ENCODE results near the gene HAND2.

Gene HAND2

DNA sequence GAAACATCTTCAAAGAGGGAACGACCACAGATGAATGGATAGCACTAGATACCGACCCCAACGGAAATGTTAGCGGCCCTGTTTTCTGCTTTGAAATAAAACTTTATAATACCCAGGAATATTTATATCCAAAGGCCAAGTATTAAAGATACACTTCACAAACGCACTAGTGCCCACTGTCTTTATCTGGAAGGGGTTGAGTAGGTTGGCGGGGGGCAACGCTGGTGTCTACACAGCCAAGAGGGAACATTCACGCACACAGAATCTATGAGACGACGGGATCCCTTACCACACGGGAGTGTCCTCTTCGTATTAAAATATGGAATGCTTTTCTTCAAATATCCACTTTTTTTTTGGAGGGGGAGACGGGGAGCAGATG is 3.3 kb downstream of the HAND2 start:
- H3K4me3 ChIP-seq (ENCODE audit: low read depth, low read length), result no peak overlapping the region
- DNase-seq (ENCODE audit: low read depth), result no peak
- in situ Hi-C loops (cut with HindIII; ENCODE audit: low sequenced_read_pairs), result no loop called here
- TF ChIP-seq, protein P1, sequence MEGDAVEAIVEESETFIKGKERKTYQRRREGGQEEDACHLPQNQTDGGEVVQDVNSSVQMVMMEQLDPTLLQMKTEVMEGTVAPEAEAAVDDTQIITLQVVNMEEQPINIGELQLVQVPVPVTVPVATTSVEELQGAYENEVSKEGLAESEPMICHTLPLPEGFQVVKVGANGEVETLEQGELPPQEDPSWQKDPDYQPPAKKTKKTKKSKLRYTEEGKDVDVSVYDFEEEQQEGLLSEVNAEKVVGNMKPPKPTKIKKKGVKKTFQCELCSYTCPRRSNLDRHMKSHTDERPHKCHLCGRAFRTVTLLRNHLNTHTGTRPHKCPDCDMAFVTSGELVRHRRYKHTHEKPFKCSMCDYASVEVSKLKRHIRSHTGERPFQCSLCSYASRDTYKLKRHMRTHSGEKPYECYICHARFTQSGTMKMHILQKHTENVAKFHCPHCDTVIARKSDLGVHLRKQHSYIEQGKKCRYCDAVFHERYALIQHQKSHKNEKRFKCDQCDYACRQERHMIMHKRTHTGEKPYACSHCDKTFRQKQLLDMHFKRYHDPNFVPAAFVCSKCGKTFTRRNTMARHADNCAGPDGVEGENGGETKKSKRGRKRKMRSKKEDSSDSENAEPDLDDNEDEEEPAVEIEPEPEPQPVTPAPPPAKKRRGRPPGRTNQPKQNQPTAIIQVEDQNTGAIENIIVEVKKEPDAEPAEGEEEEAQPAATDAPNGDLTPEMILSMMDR (IDR thresholded peaks at IDR 0.05; ENCODE audit: low read depth, low read length, missing control alignments), result no peak

DNA sequence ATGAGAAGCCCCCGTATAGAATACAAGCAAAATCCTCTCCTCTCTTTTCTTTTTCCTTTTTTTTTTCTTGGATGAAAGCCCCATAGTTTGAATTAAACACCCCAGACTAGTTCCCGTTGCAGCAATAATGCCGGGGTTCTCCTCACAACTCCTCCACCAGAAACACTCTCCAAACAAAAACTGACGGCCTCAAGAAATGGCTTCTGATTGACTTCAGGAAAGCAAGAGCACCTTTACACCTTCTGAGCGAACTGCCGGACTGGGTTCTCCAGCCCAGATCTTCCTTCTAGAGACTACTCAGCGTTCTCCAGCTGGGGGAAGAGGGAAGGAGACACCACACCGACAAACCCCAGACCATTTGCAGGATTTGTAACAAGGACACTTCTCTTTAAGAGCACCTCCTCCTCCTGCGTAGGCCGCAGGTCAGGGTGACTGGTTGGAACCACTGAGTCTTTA is 4.0 kb downstream of the HAND2 start:
- TF ChIP-seq, protein P1 (IDR thresholded peaks at IDR 0.05; ENCODE audit: low read depth, low read length, missing control alignments), result no peak
- H3K4me3 ChIP-seq (ENCODE audit: low read depth, low read length), result no peak overlapping the region
- in situ Hi-C loops (cut with HindIII; ENCODE audit: low sequenced_read_pairs), result no loop called here

DNA sequence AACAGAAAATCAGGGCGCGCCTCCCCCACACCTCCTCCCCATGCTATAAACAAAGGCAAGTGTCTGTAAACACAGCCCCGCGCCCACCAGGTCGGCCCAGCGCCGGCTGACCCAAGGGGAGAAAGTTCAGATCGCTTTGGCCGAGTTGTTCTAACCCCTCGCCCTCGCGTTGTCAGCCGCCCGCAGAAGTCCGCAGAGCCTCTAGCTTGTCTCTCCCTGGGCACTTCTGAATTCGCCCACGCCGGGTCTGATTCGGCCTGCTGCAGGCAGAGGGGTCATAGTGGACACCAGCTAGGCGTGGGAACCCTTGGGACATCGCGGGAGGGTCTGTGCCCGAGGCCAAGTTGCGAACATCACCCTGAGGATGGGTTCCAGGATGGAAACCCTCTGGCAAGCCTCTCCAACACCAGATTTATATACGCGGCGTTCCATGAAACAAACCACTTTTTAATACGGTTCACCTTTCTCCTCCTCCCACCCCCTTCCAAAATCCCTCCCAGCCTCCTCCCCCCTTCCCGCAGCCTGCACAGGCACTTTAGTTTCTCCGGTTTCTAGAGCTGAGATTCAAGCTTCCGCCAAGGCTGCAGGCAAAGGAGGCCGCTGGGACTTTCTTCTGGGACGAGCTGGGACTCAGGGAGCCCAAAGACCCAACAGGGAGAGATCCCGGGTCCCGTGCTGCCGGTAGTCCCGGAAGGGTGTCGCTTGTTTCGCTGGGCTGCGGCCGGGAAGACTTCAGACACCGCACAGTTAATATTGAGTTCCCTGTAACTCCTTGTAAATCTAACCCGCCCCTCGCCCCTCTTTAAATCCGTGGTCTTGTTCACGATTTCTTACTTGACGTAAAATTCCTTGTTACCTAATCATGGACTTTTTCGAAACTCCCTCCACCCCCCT is 4.7 kb downstream of the HAND2 start:
- no peak for DNase-seq (ENCODE audit: low read depth)
- in situ Hi-C loops (cut with HindIII; ENCODE audit: low sequenced_read_pairs), result no loop called here

More for the DNA sequence above, 4.0 kb downstream of the HAND2 start:
- DNase-seq (ENCODE audit: low read depth), result no peak

DNA sequence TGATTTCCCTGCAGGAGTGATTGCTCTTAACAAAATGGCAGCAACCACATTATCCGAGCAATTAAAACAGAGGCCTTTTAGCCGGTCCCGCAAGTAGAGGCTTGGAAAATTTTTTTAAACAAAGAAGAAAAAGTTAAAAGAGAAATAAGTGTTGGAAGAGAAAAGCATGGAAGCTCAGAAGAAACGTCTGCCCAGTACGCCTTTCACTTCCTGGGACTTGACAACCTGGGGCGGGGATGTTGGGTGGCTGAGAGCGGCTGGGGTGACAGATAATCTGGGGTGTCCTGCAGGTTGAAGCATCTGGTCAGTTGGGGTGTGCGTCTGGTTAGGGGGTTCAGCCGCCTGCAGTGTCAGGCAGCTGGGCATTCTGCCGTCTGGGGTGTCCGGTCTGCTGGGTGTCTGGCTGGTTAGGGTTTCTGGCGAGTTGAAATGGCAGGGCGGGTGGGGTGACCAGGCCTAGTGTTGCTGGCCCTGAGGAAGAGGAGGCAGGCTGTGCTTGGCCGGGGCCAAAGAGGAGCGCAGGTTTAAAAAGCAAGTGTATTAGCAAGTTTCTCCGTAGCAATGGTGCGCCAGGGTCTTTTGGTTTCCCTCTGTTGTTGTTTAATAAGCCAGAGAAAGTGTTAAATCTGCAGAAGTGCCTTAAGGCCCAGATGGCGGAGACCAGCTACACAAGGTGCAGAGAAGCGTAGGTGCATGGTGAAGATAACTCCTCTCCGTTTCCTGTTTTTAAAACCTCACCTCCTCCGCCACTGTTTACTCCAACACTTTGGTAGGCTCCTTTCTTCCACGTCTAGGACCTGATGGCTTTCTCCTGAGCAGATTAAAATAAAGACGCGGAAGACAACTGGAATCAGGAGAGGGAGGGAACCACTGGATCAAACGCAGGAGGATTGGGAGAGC is 5.6 kb downstream of the HAND2 start:
- H3K4me3 ChIP-seq (ENCODE audit: low read depth, low read length), result no peak overlapping the region
- DNase-seq (ENCODE audit: low read depth), result no peak
- in situ Hi-C loops (cut with HindIII; ENCODE audit: low sequenced_read_pairs), result no loop called here
- TF ChIP-seq, protein P1 (IDR thresholded peaks at IDR 0.05; ENCODE audit: low read depth, low read length, missing control alignments), result no peak

More for the DNA sequence above, 4.7 kb downstream of the HAND2 start:
- TF ChIP-seq, protein P1 (IDR thresholded peaks at IDR 0.05; ENCODE audit: low read depth, low read length, missing control alignments), result no peak
- no peak overlapping the region for H3K4me3 ChIP-seq (ENCODE audit: low read depth, low read length)

DNA sequence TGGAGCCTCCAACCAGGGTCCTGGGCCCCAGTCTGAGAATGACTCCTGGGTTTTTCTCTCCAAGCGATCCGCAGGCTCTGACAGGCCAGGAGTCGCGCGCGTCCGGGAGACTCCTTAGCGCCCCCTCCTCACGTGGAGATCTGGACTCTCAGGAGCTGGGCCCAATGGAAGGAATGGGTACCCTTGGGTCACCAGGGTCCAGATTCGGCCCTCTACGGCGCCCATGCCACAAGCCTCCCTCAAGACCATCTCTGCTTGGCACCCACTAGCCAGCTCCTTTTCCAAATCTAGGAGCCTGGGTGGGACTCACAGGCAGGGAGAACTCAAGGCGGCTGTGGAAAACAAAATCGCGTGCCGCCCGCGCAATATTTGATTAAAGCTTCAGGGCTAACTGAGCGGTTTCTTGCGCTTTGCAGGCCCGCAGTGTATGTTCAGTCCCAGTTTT is 7.1 kb downstream of the HAND2 start:
- peak overlapping the region; percentile 44 for H3K4me3 ChIP-seq (ENCODE audit: low read depth, low read length)

More for the DNA sequence above, 7.1 kb downstream of the HAND2 start:
- TF ChIP-seq, protein P1 (IDR thresholded peaks at IDR 0.05; ENCODE audit: low read depth, low read length, missing control alignments), result no peak
- in situ Hi-C loops (cut with HindIII; ENCODE audit: low sequenced_read_pairs), result no loop called here
- no peak for DNase-seq (ENCODE audit: low read depth)
